ENCODE measurements around the gene OR2T5.
"Not testable (repeated sequence)": the region's sequence is repeated elsewhere in the genome, so short reads cannot be mapped to it uniquely, and the experiment has no call there.

Gene OR2T5
- total RNA-seq = 0 reads per million in 2 donors

GRCh38 chr1:248488289-248488688 lies at the start of gene OR2T5:
TSS of gene OR2T5 (plus strand) at chr1:248488589. CDS start at chr1:248488589, 0 bp downstream.
- not testable (repeated sequence) for DNase-seq

GRCh38 chr1:248438668-248439067 lies 49.7 kb upstream of the OR2T5 start:
- DNase-seq = not testable (repeated sequence)

- not testable (repeated sequence) for DNase-seq
These were observed 49.1 kb upstream of the OR2T5 start for GRCh38 chr1:248439283-248439682.

- not testable (repeated sequence) for DNase-seq
These were observed 45.7 kb upstream of the OR2T5 start for GRCh38 chr1:248442500-248443277.

GRCh38 chr1:248444603-248445002 lies 43.8 kb upstream of the OR2T5 start:
- not testable (repeated sequence) for DNase-seq

- DNase-seq = not testable (repeated sequence)
These were observed 43.0 kb upstream of the OR2T5 start, which contains the start of gene OR2T2 for GRCh38 chr1:248445399-248445798. TSS of gene OR2T2 (plus strand) at chr1:248445637. CDS start at chr1:248452798, 7,161 bp downstream.

GRCh38 chr1:248448409-248449074 lies 39.8 kb upstream of the OR2T5 start:
- DNase-seq = not testable (repeated sequence)

GRCh38 chr1:248449821-248450465 lies 38.4 kb upstream of the OR2T5 start:
- DNase-seq = not testable (repeated sequence)

- DNase-seq = not testable (repeated sequence)
These were observed 37.8 kb upstream of the OR2T5 start for GRCh38 chr1:248450466-248451145.

GRCh38 chr1:248453619-248454018 lies 34.8 kb upstream of the OR2T5 start:
- not testable (repeated sequence) for DNase-seq

GRCh38 chr1:248455045-248455444 lies 33.3 kb upstream of the OR2T5 start:
- not testable (repeated sequence) for DNase-seq

GRCh38 chr1:248456635-248457034 lies 31.8 kb upstream of the OR2T5 start:
- not testable (repeated sequence) for DNase-seq

GRCh38 chr1:248459117-248459516 lies 29.3 kb upstream of the OR2T5 start:
- not testable (repeated sequence) for DNase-seq

- no peak for DNase-seq
These were observed 17.2 kb upstream of the OR2T5 start for GRCh38 chr1:248471154-248471553.

- not testable (repeated sequence) for DNase-seq
These were observed 16.3 kb upstream of the OR2T5 start for GRCh38 chr1:248472111-248472510.

- not testable (repeated sequence) for DNase-seq
These were observed 15.3 kb upstream of the OR2T5 start, which contains the start of gene OR2T3 for GRCh38 chr1:248473051-248473450. TSS of gene OR2T3 (plus strand) at chr1:248473351. CDS start at chr1:248473351, 0 bp downstream.

GRCh38 chr1:248475660-248476059 lies 12.7 kb upstream of the OR2T5 start:
- not testable (repeated sequence) for DNase-seq

GRCh38 chr1:248481686-248482579 lies 6.5 kb upstream of the OR2T5 start:
- DNase-seq = peak in 2 of 5 experiments; percentile 2 to 76

- not testable (repeated sequence) for DNase-seq
These were observed 8.3 kb downstream of the OR2T5 start for GRCh38 chr1:248496661-248497060.

GRCh38 chr1:248500305-248501035 lies 12.1 kb downstream of the OR2T5 start:
- not testable (repeated sequence) for DNase-seq
